ENCODE results near the gene AGPAT1.

The AGPAT1 gene

DNA sequence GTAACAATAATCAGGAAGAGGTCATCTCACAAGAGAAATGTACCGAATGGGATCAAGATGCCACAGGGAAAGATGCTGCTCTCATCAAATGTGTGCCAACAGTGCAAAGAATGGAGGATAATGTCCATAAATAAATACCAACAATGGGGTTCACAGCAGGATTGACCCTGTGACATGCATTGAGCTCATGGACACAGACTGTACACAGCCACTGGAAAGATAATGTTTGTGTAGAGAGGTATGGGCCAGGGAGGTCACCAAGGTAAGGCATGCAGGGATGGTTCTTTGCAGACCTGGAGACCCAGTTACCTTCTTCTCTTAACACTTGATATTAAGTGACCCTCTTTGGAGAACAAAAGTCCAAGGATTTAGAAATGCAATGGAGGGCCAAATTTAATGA lies 1.5 kb downstream of the AGPAT1 start:
- no peak for FAIRE-seq
- no peak for DNase-seq (ENCODE audit: insufficient read length, low spot score)
- TF ChIP-seq POLR2A (IDR thresholded peaks at IDR 0.05; ENCODE audit: low read depth, low read length), result no peak

DNA sequence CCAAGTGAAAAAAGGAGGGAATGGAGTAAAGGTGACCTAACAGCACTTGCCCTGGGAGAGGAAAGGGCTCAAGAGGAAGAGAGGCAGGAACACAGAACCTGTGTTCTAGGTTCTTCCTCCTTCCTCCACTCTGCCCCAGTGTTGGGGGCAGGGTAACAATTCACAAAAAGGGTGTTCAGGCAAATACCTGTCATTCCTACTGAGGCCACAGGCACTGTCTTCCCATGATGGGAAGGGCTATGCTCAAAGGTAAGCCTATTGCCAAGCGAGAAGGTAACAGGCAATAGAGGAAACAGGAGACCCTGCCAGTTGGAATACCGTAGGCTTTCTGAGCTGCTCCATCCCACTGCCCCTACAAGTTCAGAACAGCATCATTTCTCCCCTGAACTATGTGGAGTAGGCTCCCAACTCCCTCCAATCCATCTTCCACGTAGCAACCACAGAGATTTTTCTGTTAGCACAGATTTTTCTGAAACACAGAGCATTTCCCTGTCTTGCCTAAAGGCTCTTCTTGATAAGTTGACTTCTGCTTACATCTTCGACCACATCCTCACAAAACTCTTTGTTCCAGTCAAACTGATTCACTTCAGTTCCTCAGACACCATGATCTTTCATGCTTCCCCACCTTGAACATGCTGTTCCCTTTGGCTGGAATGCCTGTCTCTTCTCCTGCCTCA lies 2.7 kb downstream of the AGPAT1 start:
- TF ChIP-seq POLR2A (IDR thresholded peaks at IDR 0.05; ENCODE audit: low read depth, low read length), result no peak
- no peak for FAIRE-seq
- no peak for DNase-seq (ENCODE audit: insufficient read length, low spot score)

DNA sequence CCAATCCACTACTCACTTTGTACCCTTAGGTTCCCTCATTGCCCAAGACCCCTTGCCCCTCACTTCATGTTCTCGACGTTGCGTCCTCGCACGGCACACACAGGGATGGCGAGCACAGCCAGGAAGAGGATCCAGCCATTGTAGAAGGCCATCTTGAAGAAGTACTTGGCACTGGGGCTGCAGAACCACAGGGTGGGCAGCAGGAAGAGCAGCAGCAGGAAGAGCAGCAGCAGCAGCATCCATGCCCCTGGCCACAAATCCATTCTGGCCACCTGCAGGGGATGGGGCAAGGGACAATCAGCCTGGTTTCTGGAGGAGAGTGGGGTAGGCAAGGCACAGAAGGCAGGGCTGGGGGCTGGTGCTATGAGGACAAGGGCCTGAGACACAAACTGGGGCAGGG lies 4.7 kb downstream of the AGPAT1 start:
- no peak for TF ChIP-seq POLR2A (IDR thresholded peaks at IDR 0.05; ENCODE audit: low read depth, low read length)
- no peak for DNase-seq (ENCODE audit: insufficient read length, low spot score)
- FAIRE-seq, result no peak

DNA sequence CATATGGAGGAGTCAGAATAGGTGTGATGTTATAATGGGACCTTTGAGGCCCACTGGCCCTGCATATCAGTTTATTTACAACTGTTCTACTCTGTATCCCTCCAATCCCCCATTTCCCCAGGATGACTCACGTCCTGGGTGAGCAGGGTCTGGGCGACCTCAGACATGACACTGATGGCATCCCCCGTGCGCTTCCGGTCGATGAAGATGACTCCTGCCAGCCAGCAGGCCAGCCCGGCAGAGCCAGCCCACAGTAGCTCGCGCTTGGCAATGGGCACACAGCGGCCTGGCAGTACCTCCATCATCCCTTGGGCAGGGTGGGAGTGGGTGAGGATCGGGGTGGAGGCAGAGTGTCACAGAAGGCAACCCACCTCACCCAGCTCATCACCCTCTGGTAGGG lies 5.6 kb downstream of the AGPAT1 start:
- no peak for DNase-seq (ENCODE audit: insufficient read length, low spot score)
- FAIRE-seq, result no peak
- TF ChIP-seq POLR2A (IDR thresholded peaks at IDR 0.05; ENCODE audit: low read depth, low read length), result no peak

DNA sequence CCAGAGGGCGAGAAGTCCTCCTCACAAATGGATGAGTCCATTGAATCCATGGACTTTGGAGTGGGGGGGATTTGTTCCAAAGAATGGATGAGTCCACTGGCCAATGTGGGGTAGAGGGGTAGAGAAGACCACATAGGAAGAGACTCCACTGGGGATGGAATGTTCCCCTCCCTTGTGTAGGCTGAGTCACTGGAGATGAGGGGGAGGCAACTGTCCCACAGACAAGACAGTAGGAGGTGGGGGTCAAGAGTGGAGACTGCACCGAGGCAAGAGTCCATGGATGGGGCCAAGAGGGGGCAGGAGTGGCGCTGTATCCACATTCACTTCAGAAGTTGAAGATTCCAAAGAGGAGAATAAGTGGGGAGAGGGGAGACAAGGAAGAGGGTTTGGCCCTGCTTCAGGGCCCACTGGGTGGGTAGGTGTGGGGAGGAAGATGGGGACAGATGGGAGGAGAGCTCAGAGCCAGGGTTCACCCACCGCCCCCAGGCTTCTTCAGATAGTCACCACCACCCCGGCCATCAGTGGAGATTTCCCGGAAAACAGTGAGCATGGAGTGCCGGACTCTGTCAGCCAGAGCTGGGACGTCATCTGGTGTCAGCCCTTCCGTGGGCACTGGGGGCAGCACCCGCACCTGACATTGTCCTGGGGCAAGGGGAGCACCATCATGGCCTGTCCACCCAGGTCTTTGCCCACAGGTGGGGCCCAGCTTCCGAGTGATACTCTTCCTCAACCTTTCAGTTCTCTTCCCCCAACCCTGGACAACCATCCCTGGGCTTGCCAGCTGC lies 6.9 kb downstream of the AGPAT1 start:
- FAIRE-seq (no peak), DNase-seq (ENCODE audit: insufficient read length, low spot score) (no peak)
- TF ChIP-seq POLR2A (IDR thresholded peaks at IDR 0.05; ENCODE audit: low read depth, low read length), result no peak

DNA sequence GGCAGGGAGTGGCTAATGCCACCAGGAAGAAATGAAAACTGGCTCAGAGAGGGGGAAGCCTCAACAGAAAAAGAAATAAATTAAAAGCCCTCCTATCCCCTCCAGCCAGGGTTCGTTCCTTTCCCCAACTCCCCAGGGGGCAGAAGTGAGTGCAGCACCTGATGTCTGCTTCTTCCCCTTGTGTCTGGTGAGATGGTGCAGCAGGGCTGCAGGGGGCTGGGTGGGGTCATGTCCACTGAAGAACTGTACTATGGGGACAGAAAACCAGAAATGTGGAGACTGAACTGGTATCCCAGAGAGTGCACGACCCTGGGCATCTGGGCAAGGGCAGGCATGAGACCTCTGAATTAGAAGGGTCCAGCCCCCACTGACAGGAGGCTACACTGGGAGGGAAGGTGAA lies 7.5 kb downstream of the AGPAT1 start:
- DNase-seq (ENCODE audit: insufficient read length, low spot score) (no peak), FAIRE-seq (no peak)
- TF ChIP-seq POLR2A (IDR thresholded peaks at IDR 0.05; ENCODE audit: low read depth, low read length), result no peak

DNA sequence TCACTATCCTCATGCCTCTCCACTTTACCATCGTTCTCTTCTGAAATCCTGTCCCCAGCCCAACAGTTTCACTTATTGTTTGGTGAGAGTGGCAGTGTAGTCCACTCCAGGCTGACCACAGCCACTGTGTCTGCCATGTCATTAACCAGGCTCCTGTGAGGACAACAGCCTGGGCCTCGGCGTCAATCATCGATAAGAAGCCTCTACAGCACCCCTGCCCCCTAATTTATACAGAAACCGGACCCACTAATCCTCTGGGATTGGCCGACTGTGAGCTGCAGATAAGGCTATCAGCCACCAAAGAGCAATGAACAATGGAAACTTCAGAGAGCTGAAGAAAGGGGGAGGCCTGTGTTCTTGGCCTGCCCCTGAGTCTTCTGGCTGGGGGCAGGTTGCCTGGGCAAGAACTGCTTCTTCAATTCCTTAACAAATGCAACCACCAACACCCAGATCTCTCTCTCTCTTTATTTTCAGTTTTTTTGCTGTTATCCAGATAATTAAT lies 8.1 kb downstream of the AGPAT1 start:
- DNase-seq (ENCODE audit: insufficient read length, low spot score) (no peak), FAIRE-seq (no peak)
- no peak for TF ChIP-seq POLR2A (IDR thresholded peaks at IDR 0.05; ENCODE audit: low read depth, low read length)

DNA sequence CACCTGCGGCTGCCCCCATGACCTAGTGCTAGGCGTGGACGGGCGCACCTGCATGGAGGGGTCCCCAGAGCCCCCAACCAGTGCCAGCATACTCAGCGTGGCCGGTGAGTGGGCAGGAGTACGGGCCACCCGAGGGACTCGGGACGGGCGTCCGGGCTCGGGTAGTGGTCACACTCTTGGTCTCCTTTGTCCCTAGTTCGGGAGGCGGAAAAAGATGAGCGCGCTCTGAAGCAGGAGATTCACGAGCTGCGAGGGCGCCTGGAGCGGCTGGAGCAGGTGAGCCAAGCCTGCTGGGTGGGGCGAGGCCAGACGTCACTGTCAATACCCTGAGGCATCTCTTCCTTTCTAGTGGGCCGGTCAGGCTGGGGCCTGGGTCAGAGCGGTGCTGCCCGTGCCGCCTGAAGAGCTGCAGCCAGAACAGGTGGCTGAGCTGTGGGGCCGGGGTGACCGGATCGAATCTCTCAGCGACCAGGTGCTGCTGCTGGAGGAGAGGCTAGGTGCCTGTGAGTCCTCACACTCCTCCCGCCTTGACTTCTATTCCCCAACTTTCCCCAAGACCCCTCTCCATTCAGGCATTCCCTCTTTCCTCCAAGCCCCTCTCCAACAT lies 8.6 kb downstream of the AGPAT1 start:
- FAIRE-seq (no peak), DNase-seq (ENCODE audit: insufficient read length, low spot score) (no peak)
- no peak for TF ChIP-seq POLR2A (IDR thresholded peaks at IDR 0.05; ENCODE audit: low read depth, low read length)

DNA sequence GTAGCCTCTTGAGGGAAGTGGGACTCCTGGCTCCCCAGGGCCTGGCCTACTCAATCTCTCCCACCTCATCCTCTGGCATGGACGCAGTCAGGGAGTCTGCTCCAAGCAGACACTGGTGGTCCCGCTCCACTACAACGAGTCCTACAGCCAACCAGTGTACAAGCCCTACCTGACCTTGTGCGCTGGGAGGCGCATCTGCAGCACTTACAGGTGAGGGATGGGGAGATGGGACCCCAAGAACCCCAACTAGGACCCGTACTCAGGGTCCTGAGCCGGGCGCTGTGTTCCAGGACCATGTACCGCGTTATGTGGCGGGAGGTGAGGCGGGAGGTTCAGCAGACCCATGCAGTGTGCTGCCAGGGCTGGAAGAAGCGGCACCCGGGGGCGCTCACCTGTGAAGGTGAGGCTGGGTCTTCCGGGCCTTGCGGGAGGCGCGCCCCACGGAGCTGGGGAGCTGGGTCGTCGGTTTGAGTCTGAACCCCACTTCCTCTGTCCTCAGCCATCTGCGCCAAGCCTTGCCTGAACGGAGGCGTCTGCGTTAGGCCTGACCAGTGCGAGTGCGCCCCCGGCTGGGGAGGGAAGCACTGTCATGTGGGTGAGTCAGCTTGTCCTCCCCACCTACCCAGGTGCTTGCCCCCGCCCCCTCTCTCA lies 9.3 kb downstream of the AGPAT1 start:
- DNase-seq (ENCODE audit: insufficient read length, low spot score) (no peak), FAIRE-seq (no peak)
- no peak for TF ChIP-seq POLR2A (IDR thresholded peaks at IDR 0.05; ENCODE audit: low read depth, low read length)

DNA sequence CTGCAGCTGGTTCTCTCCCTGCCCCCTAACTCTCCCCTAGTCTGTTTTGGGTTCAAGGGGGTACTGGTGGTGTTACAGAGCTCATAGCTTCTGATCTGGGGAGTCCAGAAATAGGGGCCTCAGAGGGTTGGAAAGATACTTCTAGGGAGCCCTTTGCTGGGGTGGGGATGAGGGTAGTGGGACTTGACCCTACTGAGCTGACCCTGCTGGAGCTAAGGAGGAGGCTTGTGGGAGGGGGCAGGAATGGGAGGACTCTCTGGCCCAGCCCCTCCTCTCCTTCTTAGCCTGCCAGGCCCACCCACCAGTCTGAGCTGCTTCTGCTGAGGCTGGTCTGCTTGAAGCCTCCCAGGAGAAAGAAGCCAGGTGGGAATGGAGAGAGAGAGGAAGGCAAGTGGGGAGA lies 11.6 kb downstream of the AGPAT1 start, which contains the start of gene EGFL8:
Gene EGFL8, plus strand, starts transcription at position 301 of the 400 bp plus-strand sequence. CDS start 1,571 bp downstream, outside the sequence.
- no peak for FAIRE-seq

DNA sequence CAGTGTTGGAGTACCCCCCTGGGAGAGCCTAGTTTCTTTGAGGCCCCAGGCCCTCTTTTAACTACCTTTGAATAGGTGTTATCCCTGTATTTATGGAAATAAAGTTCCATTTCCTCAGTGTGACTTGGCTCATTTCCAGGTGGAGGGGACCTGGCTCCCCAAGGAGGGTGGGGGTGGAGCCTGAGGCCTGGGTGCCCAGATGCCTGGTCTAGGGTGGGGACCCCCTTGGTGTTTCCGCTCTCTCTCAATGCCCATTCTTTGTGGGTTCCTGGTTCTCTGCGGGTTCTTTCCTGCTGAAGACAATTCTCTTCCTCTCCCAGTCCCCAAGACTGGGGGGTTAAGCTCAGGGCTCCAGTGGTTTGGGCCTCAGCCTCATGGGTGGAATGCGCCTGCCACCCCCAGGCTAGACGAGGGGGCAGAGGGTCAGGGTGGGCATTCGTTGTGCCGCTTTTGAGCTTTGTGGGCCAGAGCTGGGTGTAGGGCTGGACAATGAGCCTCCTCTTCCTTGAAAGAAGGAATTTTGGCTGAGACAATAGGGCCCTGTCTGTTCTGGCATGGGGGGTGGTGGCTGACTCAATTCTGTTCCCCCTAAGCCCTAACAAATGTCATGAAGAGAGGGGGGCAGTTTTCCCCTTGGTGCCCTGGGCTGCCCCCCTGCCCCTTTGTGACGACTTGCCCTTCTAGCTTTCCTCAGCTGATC lies 12.2 kb downstream of the AGPAT1 start:
- FAIRE-seq (no peak), DNase-seq (ENCODE audit: insufficient read length, low spot score) (no peak)
- TF ChIP-seq POLR2A (IDR thresholded peaks at IDR 0.05; ENCODE audit: low read depth, low read length), result no peak

More for the DNA sequence above, 11.6 kb downstream of the AGPAT1 start, which contains the start of gene EGFL8:
- TF ChIP-seq POLR2A (IDR thresholded peaks at IDR 0.05; ENCODE audit: low read depth, low read length), result no peak
- no peak for DNase-seq (ENCODE audit: insufficient read length, low spot score)

DNA sequence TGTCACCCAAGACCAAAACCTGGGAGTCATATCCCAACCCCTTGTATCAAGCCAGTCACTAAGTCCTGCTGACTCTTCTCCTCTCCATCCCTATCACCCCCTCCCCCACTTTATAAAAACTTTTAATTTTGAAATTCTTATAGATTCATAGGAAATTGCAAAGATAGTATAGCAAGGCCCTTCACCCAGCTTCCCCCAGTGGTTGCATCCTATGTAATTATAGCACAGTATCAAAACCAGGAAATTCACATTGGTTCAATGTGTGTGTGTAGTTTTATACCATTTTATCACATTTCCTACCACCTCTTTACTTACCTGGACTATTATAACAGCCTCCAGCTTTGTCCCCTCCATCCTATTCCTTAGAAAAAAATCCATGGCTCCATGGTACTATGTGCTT lies 17.8 kb downstream of the AGPAT1 start:
- no peak for DNase-seq (ENCODE audit: insufficient read length, low spot score)
- no peak for FAIRE-seq
- TF ChIP-seq POLR2A (IDR thresholded peaks at IDR 0.05; ENCODE audit: low read depth, low read length), result no peak

DNA sequence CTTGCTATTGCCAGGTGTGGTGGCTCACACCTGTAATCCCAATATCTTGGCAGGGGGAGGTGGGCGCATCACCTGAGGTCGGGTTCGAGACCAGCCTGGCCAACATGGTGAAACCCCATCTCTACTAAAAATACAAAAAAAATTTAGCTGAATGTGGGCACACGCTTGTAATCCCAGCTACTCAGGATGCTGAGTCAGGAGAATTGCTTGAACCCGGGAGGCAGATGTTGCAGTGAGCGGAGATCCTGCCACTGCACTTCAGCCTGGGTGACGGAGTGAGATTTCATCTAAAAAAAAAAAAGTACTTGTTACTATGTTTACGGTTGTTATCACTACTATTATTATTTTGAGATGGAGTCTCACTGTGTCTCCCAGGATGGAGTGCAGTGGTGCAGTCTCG lies 19.0 kb downstream of the AGPAT1 start:
- DNase-seq (ENCODE audit: insufficient read length, low spot score) (no peak), FAIRE-seq (no peak)
- TF ChIP-seq POLR2A (IDR thresholded peaks at IDR 0.05; ENCODE audit: low read depth, low read length), result no peak

Measured in H54 (cell line).